HepG2 (cell line): Measurements from ENCODE around the gene CUL4A. TPM values are rescaled to one million over a fixed set of nuclear protein-coding genes. Genes with fewer than 3 reads are reported as not detected.

Source experiments
- ASH2L ChIP-seq: fragments of 300-600, 200-600 bp; sonication (generic); IDR thresholded peaks from 2 replicates; pipeline ENCODE4 v1.7.0; 2017; ENCODE audit warnings: low read depth, mild to moderate bottlenecking, moderate library complexity, mixed read lengths, low read length; ENCODE audit not compliant: insufficient read length
- FOXC1 ChIP-seq: sonication (generic); formaldehyde crosslinking; IDR thresholded peaks from 2 replicates; pipeline ENCODE4 v1.8.0; 2022; ENCODE audit warnings: mild to moderate bottlenecking, missing genetic modification reagents, borderline replicate concordance
- FOXJ3 ChIP-seq: sonication (generic); formaldehyde crosslinking; IDR thresholded peaks from 2 replicates; pipeline ENCODE4 v1.4.0; 2020; ENCODE audit warnings: missing genetic modification reagents, mild to moderate bottlenecking, borderline replicate concordance
- KAT8 ChIP-seq: IDR thresholded peaks from 2 replicates; pipeline ENCODE4 v1.6.1; 2016; ENCODE audit warnings: missing genetic modification reagents, missing compliant biosample characterization
- MED1 ChIP-seq: sonication (generic); formaldehyde crosslinking; IDR thresholded peaks from 2 replicates; pipeline ENCODE4 v1.4.0; 2020; ENCODE audit warnings: missing genetic modification reagents
- MEIS2 ChIP-seq: sonication (generic); formaldehyde crosslinking; IDR thresholded peaks from 2 replicates; pipeline ENCODE4 v1.9.0; 2021; ENCODE audit warnings: mild to moderate bottlenecking, missing genetic modification reagents
- MTERF4 ChIP-seq: sonication (generic); formaldehyde crosslinking; IDR thresholded peaks from 2 replicates; pipeline ENCODE4 v1.8.0; 2023; ENCODE audit warnings: mild to moderate bottlenecking, missing genetic modification reagents
- NCOA2 ChIP-seq: sonication (generic); formaldehyde crosslinking; IDR thresholded peaks from 2 replicates; pipeline ENCODE4 v1.8.0; 2022; ENCODE audit warnings: inconsistent platforms
- NCOR1 ChIP-seq: fragments of 200-600 bp; sonication (generic); IDR thresholded peaks from 2 replicates; pipeline ENCODE4 v1.7.0; 2017; ENCODE audit warnings: antibody characterized with exemption, low read length, borderline replicate concordance
- SKI ChIP-seq: fragments of 450-650 bp; IDR thresholded peaks from one replicate; pipeline ENCODE4 v1.6.1; 2018; ENCODE audit warnings: mild to moderate bottlenecking; ENCODE audit not compliant: partially characterized antibody
- TFDP1 ChIP-seq: IDR thresholded peaks from 2 replicates; pipeline ENCODE4 v1.6.1; 2016; ENCODE audit warnings: missing compliant biosample characterization, missing genetic modification reagents, borderline replicate concordance
- ZC3H13 ChIP-seq: sonication (generic); formaldehyde crosslinking; IDR thresholded peaks from 2 replicates; pipeline ENCODE4 v1.8.1; 2023; ENCODE audit warnings: mild to moderate bottlenecking, missing genetic modification reagents, moderate library complexity
- ZNF264 ChIP-seq: sonication (generic); formaldehyde crosslinking; IDR thresholded peaks from 2 replicates; pipeline ENCODE4 v1.4.0; 2020; ENCODE audit warnings: missing genetic modification reagents
- ZNF563 ChIP-seq: sonication (generic); formaldehyde crosslinking; IDR thresholded peaks from 2 replicates; pipeline ENCODE4 v1.8.0; 2022; ENCODE audit warnings: mild to moderate bottlenecking, moderate library complexity, missing genetic modification reagents
- ZSCAN9 ChIP-seq: IDR thresholded peaks from 2 replicates; pipeline ENCODE4 v1.6.1; 2016; ENCODE audit warnings: borderline replicate concordance
- polyA plus RNA-seq, 8 experiments: library from polyadenylated mRNA; depleted of rRNA in 3 of 8; stranded (reverse) in 7 of 8; unstranded in 1 of 8; fragments of >200 nt; fragmentation: Illumina TruSeq in 4 of 8; extraction: Trizol in 4 of 8; gene quantifications; 2 replicates each; pipeline versions ENCODE4 v1.2.1 to v1.2.3, GENCODE V29; 2011 to 2016; ENCODE audit warnings: low read depth in 4 of 8, missing spikeins in 1 of 8, mixed read lengths in 1 of 8; ENCODE audit not compliant: insufficient read depth in 1 of 8
- total RNA-seq, 5 experiments: library from RNA; depleted of rRNA; stranded (reverse); fragments of >200 nt; fragmentation: Illumina TruSeq; extraction: Trizol; gene quantifications; 2 replicates each; pipeline ENCODE4 v1.2.3, GENCODE V29; 2016; ENCODE audit warnings: low read depth in 1 of 5
- TF ChIP-seq, protein P1 (sequence below): IDR thresholded peaks from 2 replicates; pipeline ENCODE4 v1.4.0; 2020; ENCODE audit warnings: mild to moderate bottlenecking, missing genetic modification reagents
- TF ChIP-seq, protein P2 (sequence below): sonication (generic); formaldehyde crosslinking; IDR thresholded peaks from 2 replicates; pipeline ENCODE4 v1.5.1; 2020; ENCODE audit warnings: mild to moderate bottlenecking, moderate library complexity, missing genetic modification reagents
- TF ChIP-seq, protein P3 (sequence below): sonication (generic); formaldehyde crosslinking; conservative IDR thresholded peaks from 2 replicates; pipeline ENCODE4 v1.4.0; 2020; ENCODE audit warnings: mild to moderate bottlenecking, missing genetic modification reagents, moderate library complexity

Gene CUL4A
- total and polyA plus RNA-seq, 2 of the 13 experiments (the other 11 are each of a cell fraction or from before 2014, with no cell fraction given) = 51.2 to 75.3 TPM

- TF ChIP-seq, protein P1, sequence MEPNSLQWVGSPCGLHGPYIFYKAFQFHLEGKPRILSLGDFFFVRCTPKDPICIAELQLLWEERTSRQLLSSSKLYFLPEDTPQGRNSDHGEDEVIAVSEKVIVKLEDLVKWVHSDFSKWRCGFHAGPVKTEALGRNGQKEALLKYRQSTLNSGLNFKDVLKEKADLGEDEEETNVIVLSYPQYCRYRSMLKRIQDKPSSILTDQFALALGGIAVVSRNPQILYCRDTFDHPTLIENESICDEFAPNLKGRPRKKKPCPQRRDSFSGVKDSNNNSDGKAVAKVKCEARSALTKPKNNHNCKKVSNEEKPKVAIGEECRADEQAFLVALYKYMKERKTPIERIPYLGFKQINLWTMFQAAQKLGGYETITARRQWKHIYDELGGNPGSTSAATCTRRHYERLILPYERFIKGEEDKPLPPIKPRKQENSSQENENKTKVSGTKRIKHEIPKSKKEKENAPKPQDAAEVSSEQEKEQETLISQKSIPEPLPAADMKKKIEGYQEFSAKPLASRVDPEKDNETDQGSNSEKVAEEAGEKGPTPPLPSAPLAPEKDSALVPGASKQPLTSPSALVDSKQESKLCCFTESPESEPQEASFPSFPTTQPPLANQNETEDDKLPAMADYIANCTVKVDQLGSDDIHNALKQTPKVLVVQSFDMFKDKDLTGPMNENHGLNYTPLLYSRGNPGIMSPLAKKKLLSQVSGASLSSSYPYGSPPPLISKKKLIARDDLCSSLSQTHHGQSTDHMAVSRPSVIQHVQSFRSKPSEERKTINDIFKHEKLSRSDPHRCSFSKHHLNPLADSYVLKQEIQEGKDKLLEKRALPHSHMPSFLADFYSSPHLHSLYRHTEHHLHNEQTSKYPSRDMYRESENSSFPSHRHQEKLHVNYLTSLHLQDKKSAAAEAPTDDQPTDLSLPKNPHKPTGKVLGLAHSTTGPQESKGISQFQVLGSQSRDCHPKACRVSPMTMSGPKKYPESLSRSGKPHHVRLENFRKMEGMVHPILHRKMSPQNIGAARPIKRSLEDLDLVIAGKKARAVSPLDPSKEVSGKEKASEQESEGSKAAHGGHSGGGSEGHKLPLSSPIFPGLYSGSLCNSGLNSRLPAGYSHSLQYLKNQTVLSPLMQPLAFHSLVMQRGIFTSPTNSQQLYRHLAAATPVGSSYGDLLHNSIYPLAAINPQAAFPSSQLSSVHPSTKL (CRISPR knock-in tag) = peak; percentile 88
- TF ChIP-seq ZNF563 (CRISPR knock-in tag) (0 out of 2 replicates have a peak, but pooled peaks have one; percentile 41), FOXC1 (CRISPR knock-in tag) (no peak), MED1 (CRISPR knock-in tag) (peak; percentile 83), KAT8 (CRISPR knock-in tag) (peak; percentile 44), MTERF4 (CRISPR knock-in tag) (no peak), SKI (peak; percentile 73), ZNF264 (CRISPR knock-in tag) (peak; percentile 42; the same call in 1 of the 2 replicates), TFDP1 (CRISPR knock-in tag) (peak; percentile 66; the same call in 1 of the 2 replicates), ASH2L (peak; percentile 84), ZSCAN9 (peak; percentile 64; the same call in 1 of the 2 replicates), NCOR1 (peak; percentile 82; the same call in 1 of the 2 replicates), ZC3H13 (CRISPR knock-in tag) (no peak), FOXJ3 (peak; percentile 69; the same call in 1 of the 2 replicates), MEIS2 (CRISPR knock-in tag) (peak; percentile 70), NCOA2 (CRISPR knock-in tag) (peak; percentile 46; the same call in 1 of the 2 replicates)
- TF ChIP-seq, protein P2, sequence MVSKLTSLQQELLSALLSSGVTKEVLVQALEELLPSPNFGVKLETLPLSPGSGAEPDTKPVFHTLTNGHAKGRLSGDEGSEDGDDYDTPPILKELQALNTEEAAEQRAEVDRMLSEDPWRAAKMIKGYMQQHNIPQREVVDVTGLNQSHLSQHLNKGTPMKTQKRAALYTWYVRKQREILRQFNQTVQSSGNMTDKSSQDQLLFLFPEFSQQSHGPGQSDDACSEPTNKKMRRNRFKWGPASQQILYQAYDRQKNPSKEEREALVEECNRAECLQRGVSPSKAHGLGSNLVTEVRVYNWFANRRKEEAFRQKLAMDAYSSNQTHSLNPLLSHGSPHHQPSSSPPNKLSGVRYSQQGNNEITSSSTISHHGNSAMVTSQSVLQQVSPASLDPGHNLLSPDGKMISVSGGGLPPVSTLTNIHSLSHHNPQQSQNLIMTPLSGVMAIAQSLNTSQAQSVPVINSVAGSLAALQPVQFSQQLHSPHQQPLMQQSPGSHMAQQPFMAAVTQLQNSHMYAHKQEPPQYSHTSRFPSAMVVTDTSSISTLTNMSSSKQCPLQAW (CRISPR knock-in tag) = peak; percentile 52; the same call in 1 of the 2 replicates
- TF ChIP-seq, protein P3, sequence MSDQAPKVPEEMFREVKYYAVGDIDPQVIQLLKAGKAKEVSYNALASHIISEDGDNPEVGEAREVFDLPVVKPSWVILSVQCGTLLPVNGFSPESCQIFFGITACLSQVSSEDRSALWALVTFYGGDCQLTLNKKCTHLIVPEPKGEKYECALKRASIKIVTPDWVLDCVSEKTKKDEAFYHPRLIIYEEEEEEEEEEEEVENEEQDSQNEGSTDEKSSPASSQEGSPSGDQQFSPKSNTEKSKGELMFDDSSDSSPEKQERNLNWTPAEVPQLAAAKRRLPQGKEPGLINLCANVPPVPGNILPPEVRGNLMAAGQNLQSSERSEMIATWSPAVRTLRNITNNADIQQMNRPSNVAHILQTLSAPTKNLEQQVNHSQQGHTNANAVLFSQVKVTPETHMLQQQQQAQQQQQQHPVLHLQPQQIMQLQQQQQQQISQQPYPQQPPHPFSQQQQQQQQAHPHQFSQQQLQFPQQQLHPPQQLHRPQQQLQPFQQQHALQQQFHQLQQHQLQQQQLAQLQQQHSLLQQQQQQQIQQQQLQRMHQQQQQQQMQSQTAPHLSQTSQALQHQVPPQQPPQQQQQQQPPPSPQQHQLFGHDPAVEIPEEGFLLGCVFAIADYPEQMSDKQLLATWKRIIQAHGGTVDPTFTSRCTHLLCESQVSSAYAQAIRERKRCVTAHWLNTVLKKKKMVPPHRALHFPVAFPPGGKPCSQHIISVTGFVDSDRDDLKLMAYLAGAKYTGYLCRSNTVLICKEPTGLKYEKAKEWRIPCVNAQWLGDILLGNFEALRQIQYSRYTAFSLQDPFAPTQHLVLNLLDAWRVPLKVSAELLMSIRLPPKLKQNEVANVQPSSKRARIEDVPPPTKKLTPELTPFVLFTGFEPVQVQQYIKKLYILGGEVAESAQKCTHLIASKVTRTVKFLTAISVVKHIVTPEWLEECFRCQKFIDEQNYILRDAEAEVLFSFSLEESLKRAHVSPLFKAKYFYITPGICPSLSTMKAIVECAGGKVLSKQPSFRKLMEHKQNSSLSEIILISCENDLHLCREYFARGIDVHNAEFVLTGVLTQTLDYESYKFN (CRISPR knock-in tag) = peak; percentile 85
Measured at GRCh38 chr13:113183450-113184129, 25.8 kb upstream of the CUL4A start (continued).
